ENCODE data around the gene ITIH1. TPM values are rescaled to one million over a fixed set of nuclear protein-coding genes. Genes with fewer than 3 reads are reported as not detected.

The ITIH1 gene
- total RNA-seq, 1 experiment from 2014 or later: not detected

GRCh38 chr3:52817221-52817620 is 39.8 kb downstream of the ITIH1 start:
- Histone ChIP-seq H3K79me1 (ENCODE audit: insufficient read depth, low read depth, low read length, poor library complexity, severe bottlenecking) (no peaks in the 10 kb centered on the region), H2BK20ac (ENCODE audit: low read depth, low read length, poor library complexity, severe bottlenecking) (no peak overlapping the region), H3K9ac (ENCODE audit: extremely low read depth, insufficient read length, low read length) (no peak overlapping the region), H4K20me1 (ENCODE audit: control insufficient read depth, insufficient read depth, insufficient read length) (no peaks in the 10 kb centered on the region), H4K8ac (replicated peaks; ENCODE audit: insufficient read length, low read depth, low read length) (no peak overlapping the region), H3K56ac (ENCODE audit: insufficient read length, low read depth, low read length) (no peak overlapping the region), H2AK5ac (ENCODE audit: insufficient read length, low read length) (no peak overlapping the region), H3K14ac (ENCODE audit: insufficient read depth, low read length) (no peak overlapping the region), H3K4ac (ENCODE audit: low read depth, low read length) (no peak overlapping the region), H3T11ph (ENCODE audit: low read length) (no peak overlapping the region), H3K27me3 (ENCODE audit: insufficient read depth, low read length) (no peaks in the 10 kb centered on the region), H3K18ac (ENCODE audit: insufficient read length, low read depth, low read length) (no peak overlapping the region), H3K9me3 (ENCODE audit: control insufficient read depth, low read depth, low read length) (no peaks in the 10 kb centered on the region), H2BK12ac (ENCODE audit: insufficient read length, low read depth, low read length) (no peak overlapping the region), H4K91ac (ENCODE audit: insufficient read length, low read depth, low read length) (no peak overlapping the region), H3K23me2 (ENCODE audit: insufficient read length, low read depth, low read length, poor library complexity, severe bottlenecking) (no peaks in the 10 kb centered on the region), H2BK5ac (ENCODE audit: insufficient read length, low read length) (no peak overlapping the region), H3K27ac (ENCODE audit: insufficient read length, low read depth, low read length) (no peak overlapping the region), H2BK15ac (ENCODE audit: low read depth, low read length) (no peak overlapping the region), H2BK120ac (ENCODE audit: low read depth, low read length, poor library complexity, severe bottlenecking) (no peak overlapping the region), H3K79me2 (ENCODE audit: insufficient read depth, low read length) (no peaks in the 10 kb centered on the region), H3K23ac (ENCODE audit: insufficient read length, low read depth, low read length) (no peak overlapping the region), H3K4me2 (ENCODE audit: insufficient read depth, insufficient read length, low read length) (no peak overlapping the region), H3K4me1 (ENCODE audit: insufficient read depth, low read length) (0 out of 2 replicates have a peak, but pooled peaks cover 4% of the 10 kb centered on the region), H4K5ac (ENCODE audit: insufficient read length, low read depth, low read length) (no peak overlapping the region), H2AFZ (ENCODE audit: low read length) (no peak overlapping the region)
- no peaks in the 10 kb centered on the region; a peak in 1 of 7 replicates for H3K36me3 Mint-ChIP-seq (ENCODE audit: insufficient read depth in 1 of 3, low read depth in 3 of 3)
- peaks cover 12 to 14% of the 10 kb centered on the region in 2 experiments for H3K4me1 Mint-ChIP-seq
- DNase-seq: no peak
- H3K27me3 Mint-ChIP-seq (ENCODE audit: low read depth): peaks cover 2% of the 10 kb centered on the region; the same call in 1 of the 2 replicates
- TF ChIP-seq, protein P1, sequence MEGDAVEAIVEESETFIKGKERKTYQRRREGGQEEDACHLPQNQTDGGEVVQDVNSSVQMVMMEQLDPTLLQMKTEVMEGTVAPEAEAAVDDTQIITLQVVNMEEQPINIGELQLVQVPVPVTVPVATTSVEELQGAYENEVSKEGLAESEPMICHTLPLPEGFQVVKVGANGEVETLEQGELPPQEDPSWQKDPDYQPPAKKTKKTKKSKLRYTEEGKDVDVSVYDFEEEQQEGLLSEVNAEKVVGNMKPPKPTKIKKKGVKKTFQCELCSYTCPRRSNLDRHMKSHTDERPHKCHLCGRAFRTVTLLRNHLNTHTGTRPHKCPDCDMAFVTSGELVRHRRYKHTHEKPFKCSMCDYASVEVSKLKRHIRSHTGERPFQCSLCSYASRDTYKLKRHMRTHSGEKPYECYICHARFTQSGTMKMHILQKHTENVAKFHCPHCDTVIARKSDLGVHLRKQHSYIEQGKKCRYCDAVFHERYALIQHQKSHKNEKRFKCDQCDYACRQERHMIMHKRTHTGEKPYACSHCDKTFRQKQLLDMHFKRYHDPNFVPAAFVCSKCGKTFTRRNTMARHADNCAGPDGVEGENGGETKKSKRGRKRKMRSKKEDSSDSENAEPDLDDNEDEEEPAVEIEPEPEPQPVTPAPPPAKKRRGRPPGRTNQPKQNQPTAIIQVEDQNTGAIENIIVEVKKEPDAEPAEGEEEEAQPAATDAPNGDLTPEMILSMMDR (conservative IDR thresholded peaks at IDR 0.05): no peak
- no CpG with 5 or more reads among the region's 10 CpGs for WGBS (ENCODE audit: extremely low coverage, insufficient read length, low lambda C conversion rate)
- H3K27ac Mint-ChIP-seq: no peak overlapping the region
- H3K4me3 Mint-ChIP-seq: no peak overlapping the region
- no peaks in the 10 kb centered on the region for H3K9me3 Mint-ChIP-seq
